Right lobe of liver (tissue), 4 donors: Measurements from ENCODE around the gene MS4A2.

Source experiments
- POLR2A ChIP-seq: fragments of 450-650 bp; IDR thresholded peaks from one replicate; pipeline ENCODE4 v1.6.1; 2017; ENCODE audit warnings: antibody characterized with exemption, mild to moderate bottlenecking
- TF ChIP-seq, protein P1 (sequence below), 4 donors: fragments of 200-600 bp in 3 of 4; fragments of 450-650 bp in 1 of 4; IDR thresholded peaks; one replicate each; pipeline versions ENCODE4 v1.5.1 to v1.8.0; 2016 to 2022; ENCODE audit warnings: antibody characterized with exemption in 4 of 4, mild to moderate bottlenecking in 2 of 4
- donor health status: DM: no; HTN: no; CAD: no.
- donor health status: DM: no; HTN: no; CAD: no.
- donor health status: DM: no; HTN: yes; CAD: no.

DNA sequence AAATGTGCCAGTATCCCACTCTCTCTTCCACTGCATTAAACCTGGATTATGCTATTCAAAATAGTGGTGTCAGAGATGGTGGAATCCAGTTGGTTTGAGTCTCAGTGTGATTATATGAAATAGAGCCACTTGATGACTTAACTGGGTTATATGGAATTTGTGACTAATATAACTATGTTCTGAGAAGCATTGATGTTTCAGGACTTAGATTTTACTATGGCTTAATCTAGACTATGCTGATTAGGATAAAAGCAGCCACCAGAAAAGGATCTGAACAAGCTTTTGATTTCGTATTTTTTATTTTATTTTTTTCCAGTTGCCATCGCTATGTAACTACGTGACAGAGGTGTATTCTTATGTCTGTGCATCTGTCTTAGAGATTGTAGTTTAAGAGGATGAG lies 55.3 kb downstream of the MS4A2 start:
- no peak for TF ChIP-seq POLR2A
- TF ChIP-seq, protein P1, sequence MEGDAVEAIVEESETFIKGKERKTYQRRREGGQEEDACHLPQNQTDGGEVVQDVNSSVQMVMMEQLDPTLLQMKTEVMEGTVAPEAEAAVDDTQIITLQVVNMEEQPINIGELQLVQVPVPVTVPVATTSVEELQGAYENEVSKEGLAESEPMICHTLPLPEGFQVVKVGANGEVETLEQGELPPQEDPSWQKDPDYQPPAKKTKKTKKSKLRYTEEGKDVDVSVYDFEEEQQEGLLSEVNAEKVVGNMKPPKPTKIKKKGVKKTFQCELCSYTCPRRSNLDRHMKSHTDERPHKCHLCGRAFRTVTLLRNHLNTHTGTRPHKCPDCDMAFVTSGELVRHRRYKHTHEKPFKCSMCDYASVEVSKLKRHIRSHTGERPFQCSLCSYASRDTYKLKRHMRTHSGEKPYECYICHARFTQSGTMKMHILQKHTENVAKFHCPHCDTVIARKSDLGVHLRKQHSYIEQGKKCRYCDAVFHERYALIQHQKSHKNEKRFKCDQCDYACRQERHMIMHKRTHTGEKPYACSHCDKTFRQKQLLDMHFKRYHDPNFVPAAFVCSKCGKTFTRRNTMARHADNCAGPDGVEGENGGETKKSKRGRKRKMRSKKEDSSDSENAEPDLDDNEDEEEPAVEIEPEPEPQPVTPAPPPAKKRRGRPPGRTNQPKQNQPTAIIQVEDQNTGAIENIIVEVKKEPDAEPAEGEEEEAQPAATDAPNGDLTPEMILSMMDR (IDR thresholded peaks at IDR 0.05), result no peak
